AG10803 (cell line): ENCODE data around the gene RASSF4.

Experiments
- DNase-seq: peaks from one replicate; pipeline ENCODE4 v3.0.0; 2010; ENCODE audit warnings: low read depth
- H3K4me3 ChIP-seq: 2 replicates; pipeline ENCODE4 v1.5.1; 2011; ENCODE audit warnings: mild to moderate bottlenecking, low read length, control low read depth
- TF ChIP-seq, protein P1 (sequence below): conservative IDR thresholded peaks from 2 replicates; pipeline ENCODE4 v1.5.1; 2011; ENCODE audit warnings: mild to moderate bottlenecking, low read length, control low read depth, inconsistent platforms

RASSF4 gene

DNA sequence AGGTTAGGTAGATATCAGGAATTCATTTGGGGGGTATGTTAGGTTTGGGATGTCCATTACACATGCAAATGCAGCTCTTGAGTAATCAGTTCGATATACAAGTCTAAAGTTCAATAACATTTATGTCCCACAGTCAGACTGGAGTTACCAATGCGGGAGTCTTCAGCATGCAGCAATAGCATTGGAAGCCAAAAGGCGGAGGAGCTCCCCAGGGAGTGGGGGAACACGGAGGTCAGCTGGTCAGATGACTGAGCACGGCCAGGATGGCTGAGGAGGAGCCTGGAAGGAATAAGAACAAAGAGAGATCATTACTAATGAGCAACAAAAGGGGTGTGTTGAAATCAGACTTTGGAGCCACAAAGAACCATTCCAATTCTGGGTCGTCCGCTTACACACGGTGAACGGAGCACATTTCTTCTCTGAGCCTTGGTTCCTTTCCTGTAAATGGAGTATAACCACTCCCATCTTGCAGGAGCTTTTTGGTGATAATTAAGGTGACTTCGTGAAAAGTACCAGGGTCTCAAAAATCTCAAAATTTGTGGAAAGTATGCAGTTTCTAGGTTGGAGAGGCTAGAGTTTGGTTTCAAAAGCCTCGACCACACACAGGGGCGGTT lies 40.6 kb downstream of the RASSF4 start:
- DNase-seq: peak; percentile 86

GRCh38 chr10:45000752-45001380 lies 41.3 kb downstream of the RASSF4 start, which contains the start of gene ZNF22:
ZNF22 (plus strand) TSS chr10:45000923; CDS start chr10:45003369, 2,446 bp downstream.
- DNase-seq: peak; percentile 69
- TF ChIP-seq, protein P1, sequence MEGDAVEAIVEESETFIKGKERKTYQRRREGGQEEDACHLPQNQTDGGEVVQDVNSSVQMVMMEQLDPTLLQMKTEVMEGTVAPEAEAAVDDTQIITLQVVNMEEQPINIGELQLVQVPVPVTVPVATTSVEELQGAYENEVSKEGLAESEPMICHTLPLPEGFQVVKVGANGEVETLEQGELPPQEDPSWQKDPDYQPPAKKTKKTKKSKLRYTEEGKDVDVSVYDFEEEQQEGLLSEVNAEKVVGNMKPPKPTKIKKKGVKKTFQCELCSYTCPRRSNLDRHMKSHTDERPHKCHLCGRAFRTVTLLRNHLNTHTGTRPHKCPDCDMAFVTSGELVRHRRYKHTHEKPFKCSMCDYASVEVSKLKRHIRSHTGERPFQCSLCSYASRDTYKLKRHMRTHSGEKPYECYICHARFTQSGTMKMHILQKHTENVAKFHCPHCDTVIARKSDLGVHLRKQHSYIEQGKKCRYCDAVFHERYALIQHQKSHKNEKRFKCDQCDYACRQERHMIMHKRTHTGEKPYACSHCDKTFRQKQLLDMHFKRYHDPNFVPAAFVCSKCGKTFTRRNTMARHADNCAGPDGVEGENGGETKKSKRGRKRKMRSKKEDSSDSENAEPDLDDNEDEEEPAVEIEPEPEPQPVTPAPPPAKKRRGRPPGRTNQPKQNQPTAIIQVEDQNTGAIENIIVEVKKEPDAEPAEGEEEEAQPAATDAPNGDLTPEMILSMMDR: peak; percentile 10; the same call in 1 of the 2 replicates
- peak within 1 kb of the TSS; percentile 66 for H3K4me3 ChIP-seq

More for the DNA sequence above, 40.6 kb downstream of the RASSF4 start:
- peak overlapping the region; percentile 66 for H3K4me3 ChIP-seq
- TF ChIP-seq, protein P1: no peak

DNA sequence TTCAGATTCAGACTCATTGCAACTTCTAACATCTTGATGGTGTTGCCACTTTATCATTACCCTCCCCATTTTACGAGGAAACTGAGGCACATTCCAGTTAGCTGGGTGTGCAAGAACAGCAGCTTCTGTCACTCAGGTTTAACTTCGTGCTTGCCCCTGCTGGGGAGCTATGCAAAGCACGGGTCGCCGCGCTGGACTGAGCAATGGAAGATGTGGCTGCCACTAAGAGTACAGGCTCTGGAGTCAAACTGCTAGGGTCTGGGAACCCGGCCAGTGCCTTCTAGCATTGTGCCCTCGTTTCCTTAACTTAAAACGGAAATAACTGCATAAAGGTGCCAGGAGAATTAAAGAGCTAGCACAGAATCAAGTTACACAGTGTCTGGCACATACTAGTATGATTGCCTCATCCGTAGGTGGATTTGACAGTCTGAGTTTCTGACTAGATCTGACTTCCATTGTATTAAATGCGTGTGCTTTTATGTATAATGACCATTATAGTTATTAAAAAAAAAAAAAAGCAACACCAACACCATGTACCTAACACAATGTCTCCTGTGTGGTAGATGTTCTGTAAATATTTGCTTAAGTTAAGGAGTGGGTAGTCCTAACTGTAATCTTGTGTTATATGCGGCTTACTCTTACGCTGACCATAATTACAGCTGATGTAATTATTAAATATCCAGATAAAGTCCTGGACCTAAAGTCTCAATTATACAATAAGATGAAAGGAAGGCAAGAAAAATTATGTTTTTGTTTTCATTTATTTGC lies 42.0 kb downstream of the RASSF4 start:
- TF ChIP-seq, protein P1: peak; percentile 42
- DNase-seq: peak; percentile 70
- H3K4me3 ChIP-seq: peak overlapping the region; percentile 66

DNA sequence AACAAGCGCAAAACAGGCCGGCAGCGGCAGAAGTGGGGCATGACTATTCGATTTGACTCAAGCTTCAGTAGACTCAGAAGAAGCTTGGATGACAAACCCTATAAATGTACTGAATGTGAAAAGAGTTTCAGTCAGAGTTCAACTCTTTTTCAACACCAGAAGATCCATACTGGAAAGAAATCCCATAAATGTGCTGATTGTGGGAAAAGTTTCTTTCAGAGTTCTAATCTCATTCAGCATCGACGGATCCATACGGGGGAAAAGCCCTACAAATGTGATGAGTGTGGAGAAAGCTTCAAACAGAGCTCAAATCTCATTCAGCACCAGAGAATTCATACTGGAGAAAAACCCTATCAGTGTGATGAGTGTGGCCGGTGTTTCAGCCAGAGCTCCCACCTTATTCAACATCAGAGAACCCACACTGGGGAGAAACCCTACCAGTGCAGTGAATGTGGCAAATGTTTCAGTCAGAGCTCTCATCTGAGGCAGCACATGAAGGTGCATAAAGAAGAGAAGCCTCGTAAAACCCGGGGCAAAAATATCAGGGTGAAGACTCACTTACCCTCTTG lies 43.9 kb downstream of the RASSF4 start:
- TF ChIP-seq, protein P1: no peak
- H3K4me3 ChIP-seq: no peak overlapping the region
- no peak for DNase-seq

DNA sequence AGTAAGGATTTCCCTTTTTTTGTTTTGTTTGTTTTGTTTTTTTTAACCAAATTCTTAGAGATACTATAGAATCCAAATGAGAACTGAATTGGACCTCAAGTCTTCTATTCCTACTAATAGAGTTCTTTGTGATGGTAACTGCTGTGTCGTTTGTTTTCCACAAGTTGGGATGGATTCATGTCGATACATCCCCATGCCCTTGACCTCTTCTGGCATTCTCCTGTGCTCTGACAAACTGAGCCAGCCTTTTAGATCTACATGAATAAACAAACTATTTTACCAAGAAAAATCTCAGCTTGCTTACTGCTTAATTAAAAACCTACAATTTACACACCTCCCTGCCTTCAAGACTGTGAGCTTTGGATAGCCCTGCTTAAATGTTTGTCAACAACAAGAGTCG lies 45.1 kb downstream of the RASSF4 start:
- no peak for DNase-seq
- no peak overlapping the region for H3K4me3 ChIP-seq
- TF ChIP-seq, protein P1: no peak

GRCh38 chr10:45005284-45005683 lies 45.7 kb downstream of the RASSF4 start:
- H3K4me3 ChIP-seq: no peak overlapping the region
- TF ChIP-seq, protein P1: no peak
- DNase-seq: no peak
